Measurements from ENCODE around the gene PTPRN2. TPM values are rescaled to one million over a fixed set of nuclear protein-coding genes. Genes with fewer than 3 reads are reported as not detected.

The PTPRN2 gene
- total RNA-seq, 1 donor from 2014 or later, result 1.8 TPM

DNA sequence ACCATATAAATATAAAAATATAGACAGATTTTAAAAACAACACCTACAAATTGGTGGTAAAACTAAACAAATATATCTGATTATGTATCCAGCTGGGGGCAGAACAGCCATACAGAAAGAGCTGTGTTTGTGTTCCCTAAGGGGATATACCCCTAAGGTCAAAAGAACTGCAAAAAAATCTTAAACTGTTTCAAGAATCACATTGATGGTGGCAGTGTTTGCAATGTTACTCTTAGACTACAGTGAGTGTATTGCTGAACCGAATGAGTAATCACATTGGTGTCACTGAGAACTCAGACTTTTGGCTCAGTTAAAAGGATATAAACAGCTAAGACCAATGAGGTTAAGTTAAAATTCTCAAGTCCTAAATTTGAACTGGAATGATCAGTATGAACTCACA is 27.1 kb upstream of the PTPRN2 start:
- TF ChIP-seq, protein P1, sequence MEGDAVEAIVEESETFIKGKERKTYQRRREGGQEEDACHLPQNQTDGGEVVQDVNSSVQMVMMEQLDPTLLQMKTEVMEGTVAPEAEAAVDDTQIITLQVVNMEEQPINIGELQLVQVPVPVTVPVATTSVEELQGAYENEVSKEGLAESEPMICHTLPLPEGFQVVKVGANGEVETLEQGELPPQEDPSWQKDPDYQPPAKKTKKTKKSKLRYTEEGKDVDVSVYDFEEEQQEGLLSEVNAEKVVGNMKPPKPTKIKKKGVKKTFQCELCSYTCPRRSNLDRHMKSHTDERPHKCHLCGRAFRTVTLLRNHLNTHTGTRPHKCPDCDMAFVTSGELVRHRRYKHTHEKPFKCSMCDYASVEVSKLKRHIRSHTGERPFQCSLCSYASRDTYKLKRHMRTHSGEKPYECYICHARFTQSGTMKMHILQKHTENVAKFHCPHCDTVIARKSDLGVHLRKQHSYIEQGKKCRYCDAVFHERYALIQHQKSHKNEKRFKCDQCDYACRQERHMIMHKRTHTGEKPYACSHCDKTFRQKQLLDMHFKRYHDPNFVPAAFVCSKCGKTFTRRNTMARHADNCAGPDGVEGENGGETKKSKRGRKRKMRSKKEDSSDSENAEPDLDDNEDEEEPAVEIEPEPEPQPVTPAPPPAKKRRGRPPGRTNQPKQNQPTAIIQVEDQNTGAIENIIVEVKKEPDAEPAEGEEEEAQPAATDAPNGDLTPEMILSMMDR (IDR thresholded peaks at IDR 0.05), result no peak
- POLR2A ChIA-PET, result no interaction called here
- Mint-ChIP-seq H3K27ac (no peak overlapping the region), H3K36me3 (ENCODE audit: low read depth) (no peaks in the 10 kb centered on the region), H3K27me3 (no peaks in the 10 kb centered on the region), H3K4me3 (no peak overlapping the region), H3K9me3 (no peaks in the 10 kb centered on the region), H3K4me1 (peaks cover 26% of the 10 kb centered on the region)
- intact Hi-C loops (cut with micrococcal nuclease), result loop anchor here (5.0 kb wide), 1 partner anchor 88 kb away; the partner anchor contains the start of gene NCAPG2
- DNase-seq (no peak), ATAC-seq (ENCODE audit: low read depth) (no peak)
- CTCF ChIA-PET, result no interaction called here

DNA sequence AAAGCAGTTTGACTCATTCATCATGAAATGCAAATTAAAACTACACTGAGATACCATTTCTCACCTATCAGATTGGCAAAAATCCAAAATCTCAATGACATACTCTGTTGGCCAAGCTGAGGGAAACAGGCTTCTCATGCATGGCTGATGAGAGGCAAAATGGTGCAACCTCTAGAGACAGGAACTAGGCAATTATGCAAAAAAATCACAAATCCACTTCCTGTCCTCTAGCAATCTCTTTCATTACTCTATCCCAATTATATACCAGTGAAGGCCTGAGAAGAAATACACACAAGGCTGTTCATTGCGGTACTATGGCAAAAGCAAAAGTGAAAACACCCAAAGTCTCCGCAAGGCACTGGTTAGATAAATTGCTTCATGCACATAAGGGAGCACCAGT is 25.9 kb upstream of the PTPRN2 start:
- ChIA-PET POLR2A (no interaction called here), CTCF (interaction anchor here (1.0 kb wide), 1 partner anchor 363 kb away, joined by 7 read pairs; no protein-coding TSS in a partner anchor)
- TF ChIP-seq, protein P1 (IDR thresholded peaks at IDR 0.05), result no peak
- intact Hi-C loops (cut with micrococcal nuclease), result loop anchor here (5.0 kb wide), 1 partner anchor 89 kb away; the partner anchor contains the start of gene NCAPG2
- Mint-ChIP-seq H3K4me3 (peak overlapping the region; percentile 62), H3K4me1 (peaks cover 26% of the 10 kb centered on the region), H3K27ac (no peak overlapping the region), H3K27me3 (no peaks in the 10 kb centered on the region), H3K36me3 (ENCODE audit: low read depth) (no peaks in the 10 kb centered on the region), H3K9me3 (no peaks in the 10 kb centered on the region)
- DNase-seq (no peak), ATAC-seq (ENCODE audit: low read depth) (peak; percentile 89)

DNA sequence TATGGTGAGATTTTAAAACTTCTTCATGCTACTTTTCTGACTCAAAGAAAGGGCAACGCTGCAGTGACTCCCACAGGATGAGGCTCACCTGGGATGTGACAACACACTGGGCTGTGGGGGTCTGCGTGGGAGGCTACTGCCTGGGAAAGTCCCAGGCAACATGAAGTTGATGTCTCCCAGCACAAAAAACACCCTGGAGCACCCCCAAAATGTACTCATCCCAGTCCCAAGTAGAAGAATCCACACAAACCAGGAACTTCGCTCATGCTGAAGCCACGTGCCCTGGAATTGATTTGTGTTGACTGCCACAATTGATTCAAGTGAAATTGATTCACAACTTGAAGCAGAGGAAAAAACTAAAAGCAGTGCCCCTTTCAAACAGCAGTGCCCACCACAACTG is 24.9 kb upstream of the PTPRN2 start:
- ChIA-PET CTCF (no interaction called here), POLR2A (no interaction called here)
- TF ChIP-seq, protein P1 (IDR thresholded peaks at IDR 0.05), result no peak
- intact Hi-C loops (cut with micrococcal nuclease), result loop anchor here (5.0 kb wide), 1 partner anchor 90 kb away; the partner anchor contains the start of gene NCAPG2
- DNase-seq (no peak), ATAC-seq (ENCODE audit: low read depth) (no peak)
- Mint-ChIP-seq H3K27me3 (no peaks in the 10 kb centered on the region), H3K9me3 (no peaks in the 10 kb centered on the region), H3K27ac (no peak overlapping the region), H3K36me3 (ENCODE audit: low read depth) (no peaks in the 10 kb centered on the region), H3K4me1 (peaks cover 26% of the 10 kb centered on the region), H3K4me3 (no peak overlapping the region)

DNA sequence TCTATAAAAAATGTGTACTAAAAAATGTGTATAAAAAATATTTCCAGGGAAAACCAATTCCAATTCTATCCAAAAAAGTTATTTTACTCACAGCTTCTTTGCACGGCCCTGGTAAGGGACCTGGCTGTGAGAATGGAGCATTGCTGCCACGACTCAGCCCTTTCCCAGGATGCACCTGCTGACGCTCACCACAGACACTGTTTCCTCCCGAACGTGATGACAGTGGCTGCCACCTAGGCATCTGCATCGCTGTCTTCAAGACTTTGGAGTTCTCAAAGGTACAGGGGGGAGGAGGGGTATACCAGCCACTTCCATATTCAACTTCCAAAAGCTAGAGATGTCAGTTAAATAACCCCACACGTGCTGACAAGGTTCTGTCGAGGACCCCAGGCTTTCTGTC is 23.9 kb upstream of the PTPRN2 start:
- no peaks in the 10 kb centered on the region for H3K9me3 Mint-ChIP-seq
- no peaks in the 10 kb centered on the region for H3K27me3 Mint-ChIP-seq
- H3K36me3 Mint-ChIP-seq (ENCODE audit: low read depth), result no peaks in the 10 kb centered on the region
- POLR2A ChIA-PET, result no interaction called here
- CTCF ChIA-PET, result no interaction called here
- no peak overlapping the region for H3K27ac Mint-ChIP-seq
- H3K4me3 Mint-ChIP-seq, result no peak overlapping the region
- TF ChIP-seq, protein P1 (IDR thresholded peaks at IDR 0.05), result no peak
- ATAC-seq (ENCODE audit: low read depth), result no peak
- peaks cover 26% of the 10 kb centered on the region for H3K4me1 Mint-ChIP-seq
- intact Hi-C loops (cut with micrococcal nuclease), result loop anchor here (5.0 kb wide), 1 partner anchor 91 kb away; the partner anchor contains the start of gene NCAPG2
- no peak for DNase-seq

DNA sequence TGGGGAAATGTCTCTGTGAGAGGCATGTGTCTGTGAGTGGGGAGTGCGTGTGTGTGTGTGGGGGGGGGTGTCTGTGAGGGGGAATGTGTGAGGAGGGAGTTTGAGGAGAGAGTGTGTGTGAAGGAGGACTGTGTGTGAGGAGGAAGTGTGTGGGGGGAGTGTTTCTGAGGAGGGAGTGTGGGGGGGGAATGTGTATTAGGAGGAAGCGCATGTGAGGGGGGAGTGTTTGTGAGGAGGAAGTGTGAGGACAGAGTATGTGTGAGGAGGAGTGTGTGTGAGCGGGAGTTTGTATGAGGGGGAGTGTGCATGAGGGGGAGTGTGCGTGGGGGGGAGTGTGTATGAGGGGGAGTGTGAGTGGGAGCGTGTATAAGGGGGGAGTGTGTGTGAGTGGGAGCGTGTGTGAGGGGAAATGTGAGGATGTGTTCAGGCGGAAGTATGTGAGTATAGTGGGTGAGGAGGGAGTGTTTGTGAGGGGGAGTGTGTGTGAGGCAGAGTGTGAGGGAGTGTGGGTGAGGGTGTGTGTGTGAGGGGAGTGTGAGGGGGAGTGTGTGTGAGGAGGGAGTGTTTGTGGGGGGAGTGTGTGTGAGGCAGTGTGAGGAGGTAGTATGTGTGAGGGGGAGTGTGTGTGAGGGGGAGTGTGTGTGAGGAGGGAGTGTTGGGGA is 21.8 kb upstream of the PTPRN2 start:
- Mint-ChIP-seq H3K9me3 (no peaks in the 10 kb centered on the region), H3K27me3 (no peaks in the 10 kb centered on the region), H3K4me3 (no peak overlapping the region), H3K27ac (no peak overlapping the region), H3K36me3 (ENCODE audit: low read depth) (no peaks in the 10 kb centered on the region), H3K4me1 (peaks cover 26% of the 10 kb centered on the region)
- ATAC-seq (ENCODE audit: low read depth) (no peak), DNase-seq (no peak)
- TF ChIP-seq, protein P1 (IDR thresholded peaks at IDR 0.05), result no peak
- ChIA-PET POLR2A (no interaction called here), CTCF (no interaction called here)
- intact Hi-C loops (cut with micrococcal nuclease), result no loop called here
